ENCODE data around the gene TOB1. TPM values are rescaled to one million over a fixed set of nuclear protein-coding genes. Genes with fewer than 3 reads are reported as not detected.
A peak's percentile ranks its signal among the peaks of the same experiment; 100 is the strongest.

Gene TOB1
- total and polyA plus RNA-seq, 2 of the 4 experiments (the other 2 are of a cell fraction), result 4.3 to 9.0 TPM

DNA sequence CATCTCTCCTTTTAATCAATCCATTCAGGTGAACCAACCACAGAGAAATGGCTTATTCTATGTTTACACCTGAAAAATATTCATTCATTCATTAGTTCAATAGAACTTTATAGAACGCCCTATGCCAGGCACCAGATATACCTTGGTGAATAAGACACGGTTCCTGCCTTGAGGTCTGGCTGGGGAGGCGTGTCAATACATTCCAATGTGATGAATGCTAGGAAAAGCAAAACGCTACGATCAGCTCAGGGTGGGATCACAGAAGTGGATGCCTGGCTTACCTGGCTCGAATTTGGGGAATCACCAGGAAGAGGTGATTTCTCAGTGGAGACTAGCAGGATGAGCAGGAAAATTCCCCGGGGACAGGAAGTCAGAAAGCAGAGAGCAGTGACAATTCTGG is 48.3 kb downstream of the TOB1 start:
- no peak for ATAC-seq (ENCODE audit: low read depth)
- dilution Hi-C loops (cut with HindIII; ENCODE audit: low sequenced_read_pairs, unreplicated experiment), result no loop called here

More for the DNA sequence above, 48.3 kb downstream of the TOB1 start:
- peaks cover 35% of the 10 kb centered on the region for H3K27me3 ChIP-seq (ENCODE audit: control insufficient read depth, insufficient read depth, low read length)
- H3K9me3 ChIP-seq (ENCODE audit: control insufficient read depth, insufficient read depth, low read length), result peaks cover 1% of the 10 kb centered on the region; the same call in 1 of the 2 replicates
- in situ Hi-C loops (cut with MboI; ENCODE audit: low sequenced_read_pairs) (no loop called here), intact Hi-C loops (cut with micrococcal nuclease) (no loop called here)
- ChIA-PET POLR2A (ENCODE audit: unreplicated experiment) (no interaction called here), CTCF (interaction anchor here (1.2 kb wide), 1 partner anchor 35 kb away, joined by 4 read pairs; no protein-coding TSS in a partner anchor)
- H2BK15ac ChIP-seq (ENCODE audit: low read depth, low read length), result no peak overlapping the region
- TF ChIP-seq MAZ (IDR thresholded peaks at IDR 0.05; ENCODE audit: borderline replicate concordance, low read depth, low read length), result no peak
- no peak for TF ChIP-seq CHD1 (IDR thresholded peaks at IDR 0.05; ENCODE audit: low read depth, low read length)
- TF ChIP-seq CTCF (conservative IDR thresholded peaks at IDR 0.05; ENCODE audit: low read depth, low read length), result no peak
- TF ChIP-seq CEBPB (IDR thresholded peaks at IDR 0.05; ENCODE audit: low read depth, low read length), result no peak
- TF ChIP-seq BHLHE40 (IDR thresholded peaks at IDR 0.05; ENCODE audit: low read depth, low read length), result no peak
- no peak for TF ChIP-seq ELK1 (IDR thresholded peaks at IDR 0.05; ENCODE audit: borderline replicate concordance, low read depth, low read length)
- no peak for TF ChIP-seq MAFK (IDR thresholded peaks at IDR 0.05; ENCODE audit: low read depth, low read length)
- no peak for TF ChIP-seq RAD21 (IDR thresholded peaks at IDR 0.05; ENCODE audit: low read length)
- TF ChIP-seq MXI1 (IDR thresholded peaks at IDR 0.05; ENCODE audit: borderline replicate concordance, low read depth, low read length), result no peak
- TF ChIP-seq RCOR1 (IDR thresholded peaks at IDR 0.05; ENCODE audit: insufficient replicate concordance, low read length), result no peak
- no peak for TF ChIP-seq RFX5 (IDR thresholded peaks at IDR 0.05; ENCODE audit: low read depth, low read length)
- TF ChIP-seq NFE2L2 (IDR thresholded peaks at IDR 0.05; ENCODE audit: low read depth, low read length), result no peak
- TF ChIP-seq POLR2A (IDR thresholded peaks at IDR 0.05; ENCODE audit: low read depth, low read length), result no peak
- no peak for TF ChIP-seq SMC3 (IDR thresholded peaks at IDR 0.05; ENCODE audit: low read depth, low read length)
- no peak overlapping the region for H3K18ac ChIP-seq (ENCODE audit: low read depth, low read length)
- DNase-seq, result no peak
- H2BK20ac ChIP-seq (ENCODE audit: low read depth, low read length), result no peak overlapping the region
- no peak overlapping the region for H2BK5ac ChIP-seq (ENCODE audit: low read depth, low read length, poor library complexity, severe bottlenecking)
- H3K27ac ChIP-seq (ENCODE audit: insufficient read depth, low read length), result no peak overlapping the region
- no peaks in the 10 kb centered on the region for H3K4me1 ChIP-seq (ENCODE audit: control insufficient read depth, insufficient read depth, low read length)
- H3K9ac ChIP-seq (ENCODE audit: low read depth, low read length), result no peak overlapping the region
- BruUV-seq (replicated peaks), result no TSS peak
- no peak overlapping the region for H3K23ac ChIP-seq (ENCODE audit: low read depth, low read length)
- no peaks in the 10 kb centered on the region for H4K20me1 ChIP-seq (ENCODE audit: insufficient read depth, low read length)
- H3K4me3 ChIP-seq (ENCODE audit: insufficient read depth, low read depth, low read length), result no peak overlapping the region
- H4K8ac ChIP-seq (ENCODE audit: low read depth in 2 of 2, low read length in 2 of 2), result no peak overlapping the region
- peak overlapping the region; percentile 49 for H2AFZ ChIP-seq (replicated peaks; ENCODE audit: low read length, poor library complexity)
- H3K56ac ChIP-seq (ENCODE audit: extremely low read depth, insufficient read depth, low read length), result no peak overlapping the region
- no peaks in the 10 kb centered on the region for H3K9me1 ChIP-seq (ENCODE audit: insufficient read depth, low read length)
- H3K79me1 ChIP-seq (ENCODE audit: low read depth in 1 of 2, low read length in 2 of 2), result no peaks in the 10 kb centered on the region
- no peak overlapping the region for H3K4me2 ChIP-seq (ENCODE audit: low read depth, low read length)
- 31% methylated on average over 5 of the region's 7 CpGs; no CpG with 5 or more reads in 1 of the 2 experiments for WGBS, 2 experiments (ENCODE audit: extremely low coverage in 2 of 2, insufficient read length in 1 of 2)
- no peak overlapping the region for H2AK9ac ChIP-seq (replicated peaks; ENCODE audit: low read depth, low read length, poor library complexity)
- H2BK120ac ChIP-seq (ENCODE audit: low read depth, low read length), result no peak overlapping the region
- H3K4ac ChIP-seq (ENCODE audit: low read depth, low read length), result no peak overlapping the region
- H3K36me3 ChIP-seq (ENCODE audit: control insufficient read depth, insufficient read depth, low read length), result no peaks in the 10 kb centered on the region
- no peak overlapping the region for H3K14ac ChIP-seq (replicated peaks; ENCODE audit: low read depth, low read length)
- no peak overlapping the region for H2AK5ac ChIP-seq (ENCODE audit: low read depth, low read length)
- no peak overlapping the region for H4K91ac ChIP-seq (ENCODE audit: insufficient read depth, low read depth, low read length)
- no peak overlapping the region for H4K5ac ChIP-seq (ENCODE audit: low read depth, low read length)
